Endothelial cell (in vitro differentiated cells): ENCODE results near the gene PIGM. TPM values are rescaled to one million over a fixed set of nuclear protein-coding genes. Genes with fewer than 3 reads are reported as not detected.

Source experiments
- DNase-seq: peaks from one replicate; pipeline ENCODE4 v3.0.0; 2021; ENCODE audit warnings: low spot score
- H3K27ac Mint-ChIP-seq: one replicate; pipeline ENCODE4 v1.8.0; 2021; ENCODE audit warnings: mixed read lengths, inconsistent platforms; ENCODE audit not compliant: unreplicated experiment
- H3K27me3 Mint-ChIP-seq: one replicate; pipeline ENCODE4 v1.8.0; 2021; ENCODE audit warnings: mild to moderate bottlenecking, moderate library complexity, mixed read lengths, inconsistent platforms; ENCODE audit not compliant: unreplicated experiment
- H3K36me3 Mint-ChIP-seq: one replicate; pipeline ENCODE4 v1.8.0; 2021; ENCODE audit warnings: mild to moderate bottlenecking, low read depth, mixed read lengths, inconsistent platforms; ENCODE audit not compliant: unreplicated experiment
- H3K4me1 Mint-ChIP-seq: one replicate; pipeline ENCODE4 v1.8.0; 2021; ENCODE audit warnings: mild to moderate bottlenecking, mixed read lengths, inconsistent platforms; ENCODE audit not compliant: unreplicated experiment
- H3K4me3 Mint-ChIP-seq: one replicate; pipeline ENCODE4 v1.8.0; 2021; ENCODE audit warnings: mild to moderate bottlenecking, mixed read lengths, inconsistent platforms; ENCODE audit not compliant: unreplicated experiment
- H3K9me3 Mint-ChIP-seq: one replicate; pipeline ENCODE4 v1.8.0; 2021; ENCODE audit warnings: mixed read lengths, inconsistent platforms; ENCODE audit not compliant: unreplicated experiment
- CTCF ChIP-seq: fragments of 200-600 bp; sonication (generic); IDR thresholded peaks from one replicate; pipeline ENCODE4 v1.5.0; 2021; ENCODE audit warnings: antibody characterized with exemption; ENCODE audit not compliant: unreplicated experiment
- total RNA-seq: library from RNA; stranded (reverse); fragmentation: NEBNext Ultra II Directional; extraction: Animal tissue kit (Norgen Biotek cat#: 25700); gene quantifications from one replicate; pipeline ENCODE4 v1.2.1, GENCODE V29; 2021; ENCODE audit not compliant: unreplicated experiment

Gene PIGM
- total RNA-seq, 1 donor from 2014 or later = 6.0 TPM

- Mint-ChIP-seq H3K4me1 (no peaks in the 10 kb centered on the region), H3K9me3 (no peaks in the 10 kb centered on the region), H3K27me3 (peaks cover 10% of the 10 kb centered on the region), H3K4me3 (peak overlapping the region; percentile 19), H3K36me3 (no peaks in the 10 kb centered on the region), H3K27ac (no peak overlapping the region)
- TF ChIP-seq CTCF = no peak
- DNase-seq = no peak
Observed at GRCh38 chr1:160071289-160071688, 39.5 kb upstream of the PIGM start.

GRCh38 chr1:160070243-160071163 lies 38.7 kb upstream of the PIGM start:
- peak; percentile 76 for DNase-seq
- no peaks in the 10 kb centered on the region for H3K4me1 Mint-ChIP-seq
- no peaks in the 10 kb centered on the region for H3K36me3 Mint-ChIP-seq
- peak overlapping the region; percentile 95 for H3K4me3 Mint-ChIP-seq
- no peak for TF ChIP-seq CTCF
- peaks cover 17% of the 10 kb centered on the region for H3K27me3 Mint-ChIP-seq
- H3K27ac Mint-ChIP-seq = no peak overlapping the region
- no peaks in the 10 kb centered on the region for H3K9me3 Mint-ChIP-seq

GRCh38 chr1:160069460-160070231 lies 37.9 kb upstream of the PIGM start, which contains the start of gene KCNJ10:
TSS of gene KCNJ10 (minus strand) at chr1:160070160. CDS start at chr1:160042532, 27,628 bp downstream.
- DNase-seq = no peak
- Mint-ChIP-seq H3K9me3 (no peaks in the 10 kb centered on the region), H3K4me1 (no peaks in the 10 kb centered on the region), H3K36me3 (no peaks in the 10 kb centered on the region), H3K4me3 (peak within 1 kb of the TSS; percentile 95), H3K27ac (no peak within 1 kb of the TSS), H3K27me3 (peaks cover 17% of the 10 kb centered on the region)
- TF ChIP-seq CTCF = no peak

- no peaks in the 10 kb centered on the region for H3K9me3 Mint-ChIP-seq
- TF ChIP-seq CTCF = no peak
- DNase-seq = no peak
- H3K36me3 Mint-ChIP-seq = no peaks in the 10 kb centered on the region
- H3K27ac Mint-ChIP-seq = no peak overlapping the region
- H3K4me3 Mint-ChIP-seq = no peak overlapping the region
- H3K27me3 Mint-ChIP-seq = peaks cover 22% of the 10 kb centered on the region
- H3K4me1 Mint-ChIP-seq = no peaks in the 10 kb centered on the region
Observed at GRCh38 chr1:160068225-160068624, 36.4 kb upstream of the PIGM start.
